Measurements from ENCODE around the gene SEC24B. TPM values are rescaled to one million over a fixed set of nuclear protein-coding genes. Genes with fewer than 3 reads are reported as not detected.

The SEC24B gene
- total and polyA plus RNA-seq, 2 experiments from 2014 or later: 9.4 to 32.8 TPM

DNA sequence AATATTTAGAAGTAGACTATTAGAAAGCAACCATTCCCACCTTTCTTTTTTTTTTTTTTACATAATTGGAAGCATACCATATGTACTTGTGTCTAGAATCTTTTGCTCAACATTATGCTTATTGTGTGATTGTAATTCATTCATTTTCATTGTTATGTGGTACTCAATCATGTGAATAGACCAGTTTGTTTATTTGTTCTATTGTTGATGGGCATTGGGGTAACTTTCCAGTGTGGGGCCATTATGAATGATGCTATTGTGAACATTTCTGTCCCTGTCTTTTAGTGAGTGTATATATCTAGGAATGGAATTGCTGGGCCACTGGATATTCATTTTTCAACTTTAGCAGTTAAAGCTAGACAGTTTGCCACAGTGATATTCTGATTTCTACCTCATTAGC is 63.9 kb downstream of the SEC24B start:
- no peaks in the 10 kb centered on the region for H3K79me2 ChIP-seq (replicated peaks; ENCODE audit: insufficient read depth)
- no peak overlapping the region for H2AFZ ChIP-seq
- peaks cover 27% of the 10 kb centered on the region; the same call in 1 of the 2 replicates for H3K36me3 ChIP-seq (ENCODE audit: insufficient read depth)
- H3K4me2 ChIP-seq: no peak overlapping the region
- no peaks in the 10 kb centered on the region for H3F3A ChIP-seq (replicated peaks; ENCODE audit: low read depth)
- TF ChIP-seq, protein P1, sequence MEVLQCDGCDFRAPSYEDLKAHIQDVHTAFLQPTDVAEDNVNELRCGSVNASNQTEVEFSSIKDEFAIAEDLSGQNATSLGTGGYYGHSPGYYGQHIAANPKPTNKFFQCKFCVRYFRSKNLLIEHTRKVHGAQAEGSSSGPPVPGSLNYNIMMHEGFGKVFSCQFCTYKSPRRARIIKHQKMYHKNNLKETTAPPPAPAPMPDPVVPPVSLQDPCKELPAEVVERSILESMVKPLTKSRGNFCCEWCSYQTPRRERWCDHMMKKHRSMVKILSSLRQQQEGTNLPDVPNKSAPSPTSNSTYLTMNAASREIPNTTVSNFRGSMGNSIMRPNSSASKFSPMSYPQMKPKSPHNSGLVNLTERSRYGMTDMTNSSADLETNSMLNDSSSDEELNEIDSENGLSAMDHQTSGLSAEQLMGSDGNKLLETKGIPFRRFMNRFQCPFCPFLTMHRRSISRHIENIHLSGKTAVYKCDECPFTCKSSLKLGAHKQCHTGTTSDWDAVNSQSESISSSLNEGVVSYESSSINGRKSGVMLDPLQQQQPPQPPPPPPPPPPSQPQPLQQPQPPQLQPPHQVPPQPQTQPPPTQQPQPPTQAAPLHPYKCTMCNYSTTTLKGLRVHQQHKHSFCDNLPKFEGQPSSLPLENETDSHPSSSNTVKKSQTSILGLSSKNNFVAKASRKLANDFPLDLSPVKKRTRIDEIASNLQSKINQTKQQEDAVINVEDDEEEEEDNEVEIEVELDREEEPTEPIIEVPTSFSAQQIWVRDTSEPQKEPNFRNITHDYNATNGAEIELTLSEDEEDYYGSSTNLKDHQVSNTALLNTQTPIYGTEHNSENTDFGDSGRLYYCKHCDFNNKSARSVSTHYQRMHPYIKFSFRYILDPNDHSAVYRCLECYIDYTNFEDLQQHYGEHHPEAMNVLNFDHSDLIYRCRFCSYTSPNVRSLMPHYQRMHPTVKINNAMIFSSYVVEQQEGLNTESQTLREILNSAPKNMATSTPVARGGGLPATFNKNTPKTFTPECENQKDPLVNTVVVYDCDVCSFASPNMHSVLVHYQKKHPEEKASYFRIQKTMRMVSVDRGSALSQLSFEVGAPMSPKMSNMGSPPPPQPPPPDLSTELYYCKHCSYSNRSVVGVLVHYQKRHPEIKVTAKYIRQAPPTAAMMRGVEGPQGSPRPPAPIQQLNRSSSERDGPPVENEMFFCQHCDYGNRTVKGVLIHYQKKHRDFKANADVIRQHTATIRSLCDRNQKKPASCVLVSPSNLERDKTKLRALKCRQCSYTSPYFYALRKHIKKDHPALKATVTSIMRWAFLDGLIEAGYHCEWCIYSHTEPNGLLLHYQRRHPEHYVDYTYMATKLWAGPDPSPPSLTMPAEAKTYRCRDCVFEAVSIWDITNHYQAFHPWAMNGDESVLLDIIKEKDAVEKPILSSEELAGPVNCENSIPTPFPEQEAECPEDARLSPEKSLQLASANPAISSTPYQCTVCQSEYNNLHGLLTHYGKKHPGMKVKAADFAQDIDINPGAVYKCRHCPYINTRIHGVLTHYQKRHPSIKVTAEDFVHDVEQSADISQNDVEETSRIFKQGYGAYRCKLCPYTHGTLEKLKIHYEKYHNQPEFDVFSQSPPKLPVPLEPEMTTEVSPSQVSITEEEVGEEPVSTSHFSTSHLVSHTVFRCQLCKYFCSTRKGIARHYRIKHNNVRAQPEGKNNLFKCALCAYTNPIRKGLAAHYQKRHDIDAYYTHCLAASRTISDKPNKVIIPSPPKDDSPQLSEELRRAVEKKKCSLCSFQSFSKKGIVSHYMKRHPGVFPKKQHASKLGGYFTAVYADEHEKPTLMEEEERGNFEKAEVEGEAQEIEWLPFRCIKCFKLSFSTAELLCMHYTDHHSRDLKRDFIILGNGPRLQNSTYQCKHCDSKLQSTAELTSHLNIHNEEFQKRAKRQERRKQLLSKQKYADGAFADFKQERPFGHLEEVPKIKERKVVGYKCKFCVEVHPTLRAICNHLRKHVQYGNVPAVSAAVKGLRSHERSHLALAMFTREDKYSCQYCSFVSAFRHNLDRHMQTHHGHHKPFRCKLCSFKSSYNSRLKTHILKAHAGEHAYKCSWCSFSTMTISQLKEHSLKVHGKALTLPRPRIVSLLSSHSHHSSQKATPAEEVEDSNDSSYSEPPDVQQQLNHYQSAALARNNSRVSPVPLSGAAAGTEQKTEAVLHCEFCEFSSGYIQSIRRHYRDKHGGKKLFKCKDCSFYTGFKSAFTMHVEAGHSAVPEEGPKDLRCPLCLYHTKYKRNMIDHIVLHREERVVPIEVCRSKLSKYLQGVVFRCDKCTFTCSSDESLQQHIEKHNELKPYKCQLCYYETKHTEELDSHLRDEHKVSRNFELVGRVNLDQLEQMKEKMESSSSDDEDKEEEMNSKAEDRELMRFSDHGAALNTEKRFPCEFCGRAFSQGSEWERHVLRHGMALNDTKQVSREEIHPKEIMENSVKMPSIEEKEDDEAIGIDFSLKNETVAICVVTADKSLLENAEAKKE (CRISPR knock-in tag; IDR thresholded peaks at IDR 0.05): no peak
- TF ChIP-seq, protein P2, sequence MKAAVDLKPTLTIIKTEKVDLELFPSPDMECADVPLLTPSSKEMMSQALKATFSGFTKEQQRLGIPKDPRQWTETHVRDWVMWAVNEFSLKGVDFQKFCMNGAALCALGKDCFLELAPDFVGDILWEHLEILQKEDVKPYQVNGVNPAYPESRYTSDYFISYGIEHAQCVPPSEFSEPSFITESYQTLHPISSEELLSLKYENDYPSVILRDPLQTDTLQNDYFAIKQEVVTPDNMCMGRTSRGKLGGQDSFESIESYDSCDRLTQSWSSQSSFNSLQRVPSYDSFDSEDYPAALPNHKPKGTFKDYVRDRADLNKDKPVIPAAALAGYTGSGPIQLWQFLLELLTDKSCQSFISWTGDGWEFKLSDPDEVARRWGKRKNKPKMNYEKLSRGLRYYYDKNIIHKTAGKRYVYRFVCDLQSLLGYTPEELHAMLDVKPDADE (IDR thresholded peaks at IDR 0.05): no peak
- no peak for TF ChIP-seq JUNB (IDR thresholded peaks at IDR 0.05; ENCODE audit: unreplicated experiment)
- TF ChIP-seq, protein P3, sequence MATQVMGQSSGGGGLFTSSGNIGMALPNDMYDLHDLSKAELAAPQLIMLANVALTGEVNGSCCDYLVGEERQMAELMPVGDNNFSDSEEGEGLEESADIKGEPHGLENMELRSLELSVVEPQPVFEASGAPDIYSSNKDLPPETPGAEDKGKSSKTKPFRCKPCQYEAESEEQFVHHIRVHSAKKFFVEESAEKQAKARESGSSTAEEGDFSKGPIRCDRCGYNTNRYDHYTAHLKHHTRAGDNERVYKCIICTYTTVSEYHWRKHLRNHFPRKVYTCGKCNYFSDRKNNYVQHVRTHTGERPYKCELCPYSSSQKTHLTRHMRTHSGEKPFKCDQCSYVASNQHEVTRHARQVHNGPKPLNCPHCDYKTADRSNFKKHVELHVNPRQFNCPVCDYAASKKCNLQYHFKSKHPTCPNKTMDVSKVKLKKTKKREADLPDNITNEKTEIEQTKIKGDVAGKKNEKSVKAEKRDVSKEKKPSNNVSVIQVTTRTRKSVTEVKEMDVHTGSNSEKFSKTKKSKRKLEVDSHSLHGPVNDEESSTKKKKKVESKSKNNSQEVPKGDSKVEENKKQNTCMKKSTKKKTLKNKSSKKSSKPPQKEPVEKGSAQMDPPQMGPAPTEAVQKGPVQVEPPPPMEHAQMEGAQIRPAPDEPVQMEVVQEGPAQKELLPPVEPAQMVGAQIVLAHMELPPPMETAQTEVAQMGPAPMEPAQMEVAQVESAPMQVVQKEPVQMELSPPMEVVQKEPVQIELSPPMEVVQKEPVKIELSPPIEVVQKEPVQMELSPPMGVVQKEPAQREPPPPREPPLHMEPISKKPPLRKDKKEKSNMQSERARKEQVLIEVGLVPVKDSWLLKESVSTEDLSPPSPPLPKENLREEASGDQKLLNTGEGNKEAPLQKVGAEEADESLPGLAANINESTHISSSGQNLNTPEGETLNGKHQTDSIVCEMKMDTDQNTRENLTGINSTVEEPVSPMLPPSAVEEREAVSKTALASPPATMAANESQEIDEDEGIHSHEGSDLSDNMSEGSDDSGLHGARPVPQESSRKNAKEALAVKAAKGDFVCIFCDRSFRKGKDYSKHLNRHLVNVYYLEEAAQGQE (IDR thresholded peaks at IDR 0.05; ENCODE audit: unreplicated experiment): no peak
- no peak for TF ChIP-seq ZNF114 (CRISPR knock-in tag; IDR thresholded peaks at IDR 0.05)
- TF ChIP-seq STAT1 (IDR thresholded peaks at IDR 0.05; ENCODE audit: unreplicated experiment): no peak
- TF ChIP-seq, protein P4, sequence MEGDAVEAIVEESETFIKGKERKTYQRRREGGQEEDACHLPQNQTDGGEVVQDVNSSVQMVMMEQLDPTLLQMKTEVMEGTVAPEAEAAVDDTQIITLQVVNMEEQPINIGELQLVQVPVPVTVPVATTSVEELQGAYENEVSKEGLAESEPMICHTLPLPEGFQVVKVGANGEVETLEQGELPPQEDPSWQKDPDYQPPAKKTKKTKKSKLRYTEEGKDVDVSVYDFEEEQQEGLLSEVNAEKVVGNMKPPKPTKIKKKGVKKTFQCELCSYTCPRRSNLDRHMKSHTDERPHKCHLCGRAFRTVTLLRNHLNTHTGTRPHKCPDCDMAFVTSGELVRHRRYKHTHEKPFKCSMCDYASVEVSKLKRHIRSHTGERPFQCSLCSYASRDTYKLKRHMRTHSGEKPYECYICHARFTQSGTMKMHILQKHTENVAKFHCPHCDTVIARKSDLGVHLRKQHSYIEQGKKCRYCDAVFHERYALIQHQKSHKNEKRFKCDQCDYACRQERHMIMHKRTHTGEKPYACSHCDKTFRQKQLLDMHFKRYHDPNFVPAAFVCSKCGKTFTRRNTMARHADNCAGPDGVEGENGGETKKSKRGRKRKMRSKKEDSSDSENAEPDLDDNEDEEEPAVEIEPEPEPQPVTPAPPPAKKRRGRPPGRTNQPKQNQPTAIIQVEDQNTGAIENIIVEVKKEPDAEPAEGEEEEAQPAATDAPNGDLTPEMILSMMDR (conservative IDR thresholded peaks at IDR 0.05; ENCODE audit: low read depth in 2 of 2): no peak
- TF ChIP-seq NANOG (IDR thresholded peaks at IDR 0.05; ENCODE audit: borderline replicate concordance): no peak
- TF ChIP-seq ZNF331 (CRISPR knock-in tag; IDR thresholded peaks at IDR 0.05; ENCODE audit: low read depth): no peak
- no peak for TF ChIP-seq EZH2 (IDR thresholded peaks at IDR 0.05; ENCODE audit: low read depth, unreplicated experiment)
- no peaks in the 10 kb centered on the region for H3K9me2 ChIP-seq (ENCODE audit: insufficient read depth)
- Mint-ChIP-seq H3K4me3 (no peak overlapping the region), H3K9me3 (no peaks in the 10 kb centered on the region), H3K27me3 (ENCODE audit: insufficient read depth, low read depth, poor library complexity) (no peaks in the 10 kb centered on the region), H3K27ac (no peak overlapping the region), H3K4me1 (no peaks in the 10 kb centered on the region), H3K36me3 (ENCODE audit: low read depth) (peaks cover 21% of the 10 kb centered on the region)
- ATAC-seq (no peak), DNase-seq (ENCODE audit: low spot score) (no peak)
- no peak overlapping the region for H3K4me3 ChIP-seq
- no peaks in the 10 kb centered on the region for H3K27me3 ChIP-seq (ENCODE audit: insufficient read depth)
- no peak overlapping the region; the same call in 1 of the 2 replicates for H3K27ac ChIP-seq (ENCODE audit: low read depth)
- no peaks in the 10 kb centered on the region for H4K20me1 ChIP-seq (replicated peaks; ENCODE audit: insufficient read depth)
- no peaks in the 10 kb centered on the region for H3K4me1 ChIP-seq (ENCODE audit: insufficient read depth)

All from GM23338 (cell line).